GM12873 (cell line): Measurements from ENCODE around the gene TIMP3.

ENCODE experiments used
- TF ChIP-seq, protein P1 (sequence below): IDR thresholded peaks from 2 replicates; pipeline ENCODE4 v1.5.1; 2012; ENCODE audit warnings: low read depth, mild to moderate bottlenecking, moderate library complexity, low read length, control low read depth; ENCODE audit not compliant: insufficient read depth; ENCODE audit errors: missing control alignments

TIMP3 gene

DNA sequence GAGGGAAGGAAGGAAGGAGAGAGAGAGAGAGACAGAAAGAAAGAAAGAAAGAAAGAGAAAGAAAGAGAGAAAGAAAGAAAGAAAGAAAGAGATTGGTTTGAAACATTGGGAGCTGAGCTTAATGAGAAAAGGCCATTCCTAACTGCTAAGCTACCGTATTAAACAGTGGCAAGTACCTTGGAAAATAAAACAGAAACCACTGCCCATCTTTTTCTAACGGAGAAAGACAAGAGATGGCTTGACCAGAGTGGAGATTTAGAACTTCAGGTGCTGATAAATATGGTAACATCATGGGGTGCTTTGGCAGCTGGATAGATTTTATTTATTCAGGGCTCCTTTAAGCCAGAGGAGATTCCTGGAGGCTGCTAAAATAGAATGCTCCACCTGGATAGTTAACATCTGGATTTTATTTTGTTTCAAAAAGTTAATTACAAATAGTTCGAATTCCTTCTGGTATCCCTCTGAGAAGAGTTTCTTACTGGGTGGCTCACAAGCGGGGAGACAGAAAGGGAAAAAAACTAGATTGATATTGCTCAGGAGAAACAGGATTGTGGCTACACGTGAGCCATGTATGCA, 12.9 kb downstream of the TIMP3 start:
- TF ChIP-seq, protein P1, sequence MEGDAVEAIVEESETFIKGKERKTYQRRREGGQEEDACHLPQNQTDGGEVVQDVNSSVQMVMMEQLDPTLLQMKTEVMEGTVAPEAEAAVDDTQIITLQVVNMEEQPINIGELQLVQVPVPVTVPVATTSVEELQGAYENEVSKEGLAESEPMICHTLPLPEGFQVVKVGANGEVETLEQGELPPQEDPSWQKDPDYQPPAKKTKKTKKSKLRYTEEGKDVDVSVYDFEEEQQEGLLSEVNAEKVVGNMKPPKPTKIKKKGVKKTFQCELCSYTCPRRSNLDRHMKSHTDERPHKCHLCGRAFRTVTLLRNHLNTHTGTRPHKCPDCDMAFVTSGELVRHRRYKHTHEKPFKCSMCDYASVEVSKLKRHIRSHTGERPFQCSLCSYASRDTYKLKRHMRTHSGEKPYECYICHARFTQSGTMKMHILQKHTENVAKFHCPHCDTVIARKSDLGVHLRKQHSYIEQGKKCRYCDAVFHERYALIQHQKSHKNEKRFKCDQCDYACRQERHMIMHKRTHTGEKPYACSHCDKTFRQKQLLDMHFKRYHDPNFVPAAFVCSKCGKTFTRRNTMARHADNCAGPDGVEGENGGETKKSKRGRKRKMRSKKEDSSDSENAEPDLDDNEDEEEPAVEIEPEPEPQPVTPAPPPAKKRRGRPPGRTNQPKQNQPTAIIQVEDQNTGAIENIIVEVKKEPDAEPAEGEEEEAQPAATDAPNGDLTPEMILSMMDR: no peak

DNA sequence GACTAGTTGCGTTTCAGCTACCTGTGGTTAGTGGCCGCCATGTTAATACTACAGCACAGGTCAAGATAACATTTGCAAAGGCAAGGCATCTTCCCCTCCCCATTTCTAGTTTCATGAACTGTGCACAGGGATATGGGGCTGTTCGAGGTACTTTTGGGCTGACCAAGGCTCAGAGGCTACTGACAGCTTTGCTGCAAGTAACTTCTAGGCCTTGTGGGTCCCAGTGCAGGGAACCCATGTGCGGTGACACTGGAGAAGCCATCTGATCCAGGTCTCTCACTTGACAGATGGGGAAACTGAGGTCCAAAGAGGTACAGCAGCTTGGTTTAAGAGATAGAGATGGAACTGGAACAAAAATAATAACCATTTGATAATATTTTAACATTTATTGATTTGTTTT, 13.6 kb downstream of the TIMP3 start:
- TF ChIP-seq, protein P1: no peak

DNA sequence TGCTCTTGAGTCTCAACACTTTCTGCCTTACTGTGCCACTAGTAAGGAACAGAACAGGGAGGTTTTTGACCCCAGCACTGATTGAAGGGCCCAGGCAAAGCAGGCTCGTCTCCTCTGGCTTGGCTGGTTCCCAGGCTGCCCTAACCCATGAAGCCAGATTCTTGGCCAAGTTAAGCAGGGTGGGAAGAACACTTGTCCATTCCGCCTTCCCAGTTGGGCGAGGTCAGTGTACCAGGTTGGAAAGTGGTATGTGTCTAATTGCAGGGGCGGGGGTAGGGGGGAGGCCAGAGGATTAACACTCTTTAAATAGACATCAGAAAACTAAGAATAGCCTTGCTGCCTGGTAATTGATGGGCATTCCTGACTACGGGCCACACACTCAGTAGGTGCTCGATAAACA, 14.4 kb downstream of the TIMP3 start:
- TF ChIP-seq, protein P1: no peak

DNA sequence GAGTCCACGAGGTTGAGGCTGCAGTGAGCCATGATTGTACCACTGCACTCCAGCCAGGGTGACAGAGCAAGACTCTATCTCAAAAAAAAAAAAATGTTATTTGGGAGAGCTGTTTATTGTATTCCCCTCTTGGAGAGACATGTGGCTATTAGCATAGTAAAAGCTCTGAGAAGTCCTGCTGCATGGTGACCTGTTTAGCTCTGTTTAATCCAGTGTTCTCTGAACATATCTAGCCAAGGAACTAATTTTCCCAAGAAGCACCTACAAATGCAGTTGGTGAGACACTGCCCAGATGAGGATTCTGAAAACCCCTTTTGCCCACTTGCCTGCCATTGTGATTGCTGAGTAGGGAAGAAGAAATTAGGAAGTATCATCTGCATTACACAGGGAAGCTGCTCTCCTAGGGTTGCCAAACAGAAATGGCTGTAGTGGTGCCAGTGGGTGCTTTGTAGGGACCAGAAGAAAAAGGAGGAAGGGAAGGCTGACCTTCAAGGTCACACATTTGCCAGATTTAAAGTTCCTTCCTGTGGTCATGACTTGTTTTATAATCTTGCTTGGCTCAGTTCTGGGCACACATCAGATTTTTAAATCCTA, 15.7 kb downstream of the TIMP3 start:
- TF ChIP-seq, protein P1: no peak

DNA sequence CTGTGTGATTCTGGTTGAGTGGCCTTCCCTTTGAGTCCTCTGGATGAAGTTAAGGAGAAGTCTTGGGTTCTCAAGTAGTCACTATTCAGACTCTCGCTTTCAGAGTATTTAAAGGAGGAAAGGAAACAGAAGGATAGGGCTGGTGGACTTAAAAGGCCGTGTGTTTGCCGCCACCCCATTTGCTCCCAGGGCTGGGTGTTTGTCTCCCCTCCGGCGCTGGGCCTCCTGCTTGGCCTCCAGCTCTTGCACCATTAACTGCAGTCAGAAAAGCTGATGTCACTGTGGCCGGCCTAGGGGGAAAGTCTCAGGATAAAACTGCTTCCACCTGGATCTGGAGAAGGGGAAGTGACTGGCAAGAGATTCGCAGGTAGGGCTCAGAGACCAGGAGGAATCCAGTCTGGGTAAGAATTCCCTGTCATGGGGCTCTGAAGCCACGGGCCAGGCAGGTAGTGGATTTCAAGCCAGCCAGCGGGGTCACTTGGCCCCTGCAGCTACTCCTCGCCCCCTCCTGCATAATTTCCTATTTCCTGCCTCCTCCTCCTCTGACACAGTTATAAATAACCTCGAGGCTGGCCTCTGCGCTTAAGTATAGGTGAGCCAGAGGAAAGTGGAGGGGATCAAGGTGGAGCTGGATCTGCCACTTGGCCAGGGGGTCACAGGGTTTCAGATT, 17.1 kb downstream of the TIMP3 start:
- TF ChIP-seq, protein P1: no peak

DNA sequence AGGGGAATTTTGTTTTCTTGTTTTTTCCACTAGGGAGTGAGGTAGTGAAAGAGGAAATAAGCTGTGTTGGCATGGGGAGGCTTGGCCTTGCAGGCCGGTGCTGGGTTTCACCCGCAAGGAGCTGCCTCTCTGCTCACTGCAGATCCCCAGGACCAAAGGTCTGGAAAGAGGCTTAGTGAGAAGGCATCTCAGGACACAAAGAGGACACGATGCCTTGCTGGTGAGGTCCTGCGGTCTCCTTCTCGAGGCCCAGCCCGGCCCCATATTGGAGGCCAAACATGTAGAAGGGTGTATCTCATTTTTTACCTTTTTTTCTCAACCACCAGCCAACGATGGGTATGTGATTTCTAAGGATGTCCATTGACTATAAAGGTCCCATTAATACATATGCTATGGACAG, 17.6 kb downstream of the TIMP3 start:
- TF ChIP-seq, protein P1: no peak
